ENCODE measurements around the gene PRR13. TPM values are rescaled to one million over a fixed set of nuclear protein-coding genes. Genes with fewer than 3 reads are reported as not detected.

Gene PRR13
- total and polyA plus RNA-seq, 9 of the 15 experiments (the other 6 are each of a cell fraction or from before 2014, with no cell fraction given), result 117 to 835 (median 285) TPM

DNA sequence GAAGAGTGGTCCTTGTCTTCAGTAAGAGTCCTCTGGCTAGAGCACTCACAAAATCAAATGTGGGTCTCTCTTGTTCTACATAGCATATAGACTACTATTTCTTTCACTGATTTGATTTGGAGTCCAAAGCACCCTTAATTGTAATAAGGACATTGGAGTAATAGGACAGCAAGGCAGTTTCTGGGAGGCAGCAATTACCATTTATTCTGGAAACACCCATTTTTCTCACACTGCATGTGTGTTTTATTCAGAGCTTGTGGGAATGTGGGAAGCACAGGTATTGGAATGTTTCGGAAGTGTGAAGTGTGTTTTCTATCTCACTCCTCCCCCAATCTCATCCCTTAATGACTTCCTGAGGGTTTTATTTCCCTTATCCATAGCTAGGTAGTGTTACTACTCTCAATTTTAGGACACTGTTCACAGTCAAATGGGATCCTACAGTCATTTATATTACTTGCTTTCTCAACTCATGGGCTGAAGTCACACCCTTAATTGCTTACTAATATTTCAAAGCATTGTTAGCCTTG, 30.6 kb downstream of the PRR13 start:
- BruUV-seq (replicated peaks), result no TSS peak
- no peaks in the 10 kb centered on the region for H3K27me3 ChIP-seq (ENCODE audit: control insufficient read depth in 2 of 2, insufficient read depth in 2 of 2, low read length in 2 of 2)
- FAIRE-seq, result no peak
- H3K4me2 ChIP-seq (ENCODE audit: insufficient read depth, low read length), result no peak overlapping the region
- H3K9ac ChIP-seq (ENCODE audit: insufficient read depth in 1 of 2, low read depth in 2 of 2, low read length in 2 of 2), result no peak overlapping the region
- peak overlapping the region; percentile 28; the same call in 1 of the 3 replicates for H3K27ac ChIP-seq (ENCODE audit: extremely low read depth, low read depth, low read length)
- intact Hi-C loops (cut with micrococcal nuclease), result no loop called here
- DNase-seq (ENCODE audit: extremely low read depth in 1 of 4, low spot score in 3 of 4), result no peak
- H3K9me3 ChIP-seq (replicated peaks; ENCODE audit: control insufficient read depth, insufficient read depth, low read depth, low read length), result no peaks in the 10 kb centered on the region
- peaks cover 75% of the 10 kb centered on the region for H3K79me2 ChIP-seq (ENCODE audit: control insufficient read depth, insufficient read depth, low read length)
- WGBS (ENCODE audit: insufficient coverage, low coverage, missing lambda C conversion rate), result 94% methylated on average over 1 of the region's 1 CpG
- peaks cover 100% of the 10 kb centered on the region for H3K36me3 ChIP-seq (ENCODE audit: control insufficient read depth, insufficient read depth, low read length)
- CTCF ChIA-PET (ENCODE audit: low intra/inter-chr PET ratio), result no interaction called here
- no peak overlapping the region for H2AFZ ChIP-seq (ENCODE audit: low read depth, low read length)
- H4K20me1 ChIP-seq (replicated peaks; ENCODE audit: control insufficient read depth, insufficient read depth, low read length), result peaks cover 36% of the 10 kb centered on the region
- peak; percentile 14; the same call in 1 of the 2 replicates for TF ChIP-seq SUPT5H (IDR thresholded peaks at IDR 0.05)
- no peak for TF ChIP-seq ZC3H8 (IDR thresholded peaks at IDR 0.05)
- peak; percentile 37; the same call in 1 of the 2 replicates for TF ChIP-seq POLR2A (conservative IDR thresholded peaks at IDR 0.05)
- peak; percentile 11; the same call in 1 of the 2 replicates for TF ChIP-seq POLR2AphosphoS5 (IDR thresholded peaks at IDR 0.05; ENCODE audit: control insufficient read depth, insufficient read depth, low read depth, low read length)
- POLR2A ChIA-PET, result interaction anchor here (0.6 to 8.8 kb wide), 11 partner anchors 8 to 265 kb away, joined by 3 to 99 read pairs (median 5); partner anchors contain the start of genes ESPL1, MAP3K12 and TARBP2
- in situ Hi-C loops (cut with MboI), result no loop called here
- H3K4me1 ChIP-seq (replicated peaks in 1 of 2; ENCODE audit: control insufficient read depth in 2 of 2, insufficient read depth in 2 of 2, low read length in 2 of 2), result peaks cover 0 to 3% of the 10 kb centered on the region in 2 experiments; a peak in 2 of 5 replicates
- no peak overlapping the region for H3K4me3 ChIP-seq
- no peaks in the 10 kb centered on the region for H3K9me1 ChIP-seq (ENCODE audit: control insufficient read depth, insufficient read depth, low read length)
- no peak for ATAC-seq

DNA sequence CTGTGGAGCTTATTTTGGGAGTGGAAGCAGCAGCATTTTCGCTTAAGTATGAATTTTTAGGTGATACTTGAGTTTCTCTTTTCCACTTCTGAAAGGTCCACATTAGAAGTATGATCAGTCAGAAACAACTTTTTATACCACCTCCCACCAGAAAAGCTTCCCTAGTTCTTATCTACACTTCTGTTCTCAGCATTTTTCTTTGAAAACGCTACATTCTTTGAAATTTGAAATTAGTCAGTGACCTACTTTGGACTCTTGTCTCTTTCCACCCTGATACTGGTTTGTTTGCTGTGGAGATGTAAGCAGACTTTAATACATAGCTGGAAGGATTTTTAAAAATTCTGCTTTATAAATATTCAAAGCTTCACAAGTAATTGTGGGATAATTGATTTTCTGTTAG, 32.5 kb downstream of the PRR13 start:
- TSS peak; percentile 10 for BruUV-seq (replicated peaks)
- WGBS (ENCODE audit: insufficient coverage, low coverage, missing lambda C conversion rate), result 56% methylated on average over 2 of the region's 2 CpGs

More for the DNA sequence above, 32.5 kb downstream of the PRR13 start:
- intact Hi-C loops (cut with micrococcal nuclease), result no loop called here
- no peak overlapping the region for H2AFZ ChIP-seq (ENCODE audit: low read depth, low read length)
- H3K36me3 ChIP-seq (ENCODE audit: control insufficient read depth, insufficient read depth, low read length), result peaks cover 99% of the 10 kb centered on the region
- ChIA-PET POLR2A (interaction anchor here (1.0 to 8.8 kb wide), 10 partner anchors 10 to 206 kb away, joined by 3 to 99 read pairs (median 8); partner anchors contain the start of genes ESPL1 and TARBP2), CTCF (ENCODE audit: low intra/inter-chr PET ratio) (interaction anchor here (0.6 to 0.8 kb wide), 2 partner anchors 122 to 187 kb away, joined by 3 read pairs; no protein-coding TSS in a partner anchor)
- H3K9me3 ChIP-seq (replicated peaks; ENCODE audit: control insufficient read depth, insufficient read depth, low read depth, low read length), result no peaks in the 10 kb centered on the region
- peaks cover 37% of the 10 kb centered on the region for H4K20me1 ChIP-seq (replicated peaks; ENCODE audit: control insufficient read depth, insufficient read depth, low read length)
- in situ Hi-C loops (cut with MboI), result no loop called here
- no peak overlapping the region for H3K4me2 ChIP-seq (ENCODE audit: insufficient read depth, low read length)
- H3K9me1 ChIP-seq (ENCODE audit: control insufficient read depth, insufficient read depth, low read length), result no peaks in the 10 kb centered on the region
- H3K4me3 ChIP-seq, result no peak overlapping the region
- ATAC-seq (no peak), FAIRE-seq (no peak), DNase-seq (ENCODE audit: extremely low read depth in 1 of 4, low spot score in 3 of 4) (no peak)
- H3K27ac ChIP-seq (ENCODE audit: extremely low read depth, low read depth, low read length), result no peak overlapping the region; the same call in 2 of the 3 replicates
- TF ChIP-seq HSF4 (CRISPR knock-in tag; IDR thresholded peaks at IDR 0.05; ENCODE audit: borderline replicate concordance), result no peak
- TF ChIP-seq, protein P1, sequence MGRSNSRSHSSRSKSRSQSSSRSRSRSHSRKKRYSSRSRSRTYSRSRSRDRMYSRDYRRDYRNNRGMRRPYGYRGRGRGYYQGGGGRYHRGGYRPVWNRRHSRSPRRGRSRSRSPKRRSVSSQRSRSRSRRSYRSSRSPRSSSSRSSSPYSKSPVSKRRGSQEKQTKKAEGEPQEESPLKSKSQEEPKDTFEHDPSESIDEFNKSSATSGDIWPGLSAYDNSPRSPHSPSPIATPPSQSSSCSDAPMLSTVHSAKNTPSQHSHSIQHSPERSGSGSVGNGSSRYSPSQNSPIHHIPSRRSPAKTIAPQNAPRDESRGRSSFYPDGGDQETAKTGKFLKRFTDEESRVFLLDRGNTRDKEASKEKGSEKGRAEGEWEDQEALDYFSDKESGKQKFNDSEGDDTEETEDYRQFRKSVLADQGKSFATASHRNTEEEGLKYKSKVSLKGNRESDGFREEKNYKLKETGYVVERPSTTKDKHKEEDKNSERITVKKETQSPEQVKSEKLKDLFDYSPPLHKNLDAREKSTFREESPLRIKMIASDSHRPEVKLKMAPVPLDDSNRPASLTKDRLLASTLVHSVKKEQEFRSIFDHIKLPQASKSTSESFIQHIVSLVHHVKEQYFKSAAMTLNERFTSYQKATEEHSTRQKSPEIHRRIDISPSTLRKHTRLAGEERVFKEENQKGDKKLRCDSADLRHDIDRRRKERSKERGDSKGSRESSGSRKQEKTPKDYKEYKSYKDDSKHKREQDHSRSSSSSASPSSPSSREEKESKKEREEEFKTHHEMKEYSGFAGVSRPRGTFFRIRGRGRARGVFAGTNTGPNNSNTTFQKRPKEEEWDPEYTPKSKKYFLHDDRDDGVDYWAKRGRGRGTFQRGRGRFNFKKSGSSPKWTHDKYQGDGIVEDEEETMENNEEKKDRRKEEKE (IDR thresholded peaks at IDR 0.05; ENCODE audit: borderline replicate concordance in 1 of 2, control insufficient read depth in 1 of 2, low read depth in 2 of 2, low read length in 1 of 2), result no peak
- TF ChIP-seq, protein P2, sequence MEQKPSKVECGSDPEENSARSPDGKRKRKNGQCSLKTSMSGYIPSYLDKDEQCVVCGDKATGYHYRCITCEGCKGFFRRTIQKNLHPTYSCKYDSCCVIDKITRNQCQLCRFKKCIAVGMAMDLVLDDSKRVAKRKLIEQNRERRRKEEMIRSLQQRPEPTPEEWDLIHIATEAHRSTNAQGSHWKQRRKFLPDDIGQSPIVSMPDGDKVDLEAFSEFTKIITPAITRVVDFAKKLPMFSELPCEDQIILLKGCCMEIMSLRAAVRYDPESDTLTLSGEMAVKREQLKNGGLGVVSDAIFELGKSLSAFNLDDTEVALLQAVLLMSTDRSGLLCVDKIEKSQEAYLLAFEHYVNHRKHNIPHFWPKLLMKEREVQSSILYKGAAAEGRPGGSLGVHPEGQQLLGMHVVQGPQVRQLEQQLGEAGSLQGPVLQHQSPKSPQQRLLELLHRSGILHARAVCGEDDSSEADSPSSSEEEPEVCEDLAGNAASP (IDR thresholded peaks at IDR 0.05), result no peak
- no peak for TF ChIP-seq FOS (IDR thresholded peaks at IDR 0.05; ENCODE audit: extremely low read depth, insufficient read length)
- TF ChIP-seq, protein P3, sequence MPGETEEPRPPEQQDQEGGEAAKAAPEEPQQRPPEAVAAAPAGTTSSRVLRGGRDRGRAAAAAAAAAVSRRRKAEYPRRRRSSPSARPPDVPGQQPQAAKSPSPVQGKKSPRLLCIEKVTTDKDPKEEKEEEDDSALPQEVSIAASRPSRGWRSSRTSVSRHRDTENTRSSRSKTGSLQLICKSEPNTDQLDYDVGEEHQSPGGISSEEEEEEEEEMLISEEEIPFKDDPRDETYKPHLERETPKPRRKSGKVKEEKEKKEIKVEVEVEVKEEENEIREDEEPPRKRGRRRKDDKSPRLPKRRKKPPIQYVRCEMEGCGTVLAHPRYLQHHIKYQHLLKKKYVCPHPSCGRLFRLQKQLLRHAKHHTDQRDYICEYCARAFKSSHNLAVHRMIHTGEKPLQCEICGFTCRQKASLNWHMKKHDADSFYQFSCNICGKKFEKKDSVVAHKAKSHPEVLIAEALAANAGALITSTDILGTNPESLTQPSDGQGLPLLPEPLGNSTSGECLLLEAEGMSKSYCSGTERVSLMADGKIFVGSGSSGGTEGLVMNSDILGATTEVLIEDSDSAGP (CRISPR knock-in tag; IDR thresholded peaks at IDR 0.05), result no peak
- H3K79me2 ChIP-seq (ENCODE audit: control insufficient read depth, insufficient read depth, low read length), result peaks cover 67% of the 10 kb centered on the region
- peaks cover 0 to 5% of the 10 kb centered on the region in 2 experiments; a peak in 3 of 5 replicates for H3K4me1 ChIP-seq (replicated peaks in 1 of 2; ENCODE audit: control insufficient read depth in 2 of 2, insufficient read depth in 2 of 2, low read length in 2 of 2)
- H3K9ac ChIP-seq (ENCODE audit: insufficient read depth in 1 of 2, low read depth in 2 of 2, low read length in 2 of 2), result no peak overlapping the region
- no peaks in the 10 kb centered on the region for H3K27me3 ChIP-seq (ENCODE audit: control insufficient read depth in 2 of 2, insufficient read depth in 2 of 2, low read length in 2 of 2)

Measured in K562 (cell line).